Measurements from ENCODE around the gene TBC1D9. TPM values are rescaled to one million over a fixed set of nuclear protein-coding genes. Genes with fewer than 3 reads are reported as not detected.

The TBC1D9 gene
- total RNA-seq, 5 donors from 2014 or later (not counting 1 experiment from before 2014, with no cell fraction given): 0.56 to 4.2 (median 1.2) TPM

GRCh38 chr4:140644470-140645185, 111.6 kb downstream of the TBC1D9 start:
- POLR2A ChIA-PET: no interaction called here
- no peak overlapping the region for H3K27ac Mint-ChIP-seq
- ATAC-seq (replicated peaks in 1 of 4) (no peak), DNase-seq (no peak)
- peaks cover 18 to 22% of the 10 kb centered on the region in 2 donors for H3K27me3 Mint-ChIP-seq
- no peaks in the 10 kb centered on the region for H3K4me1 Mint-ChIP-seq
- H3K27ac ChIP-seq (ENCODE audit: low read length): no peak overlapping the region
- 86% methylated on average over 22 of the region's 25 CpGs for WGBS (ENCODE audit: insufficient coverage)
- CTCF ChIA-PET: interaction anchor here in 1 of 2 donors (0.5 kb wide), 1 partner anchor 1452 kb away, joined by 3 read pairs; no protein-coding TSS in a partner anchor
- H3K9me3 ChIP-seq: no peaks in the 10 kb centered on the region
- peaks cover 0 to 7% of the 10 kb centered on the region in 2 experiments for H3K27me3 ChIP-seq (replicated peaks in 1 of 2; ENCODE audit: control insufficient read depth in 2 of 2, extremely low read depth in 1 of 2, insufficient read depth in 2 of 2, low read length in 1 of 2)
- no peaks in the 10 kb centered on the region for H3K4me1 ChIP-seq (ENCODE audit: control insufficient read depth in 1 of 2, extremely low read depth in 1 of 2, insufficient read depth in 2 of 2, low read length in 2 of 2)
- no peak overlapping the region for H3K4me3 Mint-ChIP-seq
- H3K36me3 Mint-ChIP-seq: no peaks in the 10 kb centered on the region
- no peak overlapping the region for H3K4me3 ChIP-seq (ENCODE audit: control insufficient read depth in 1 of 2, extremely low read depth in 1 of 2, low read length in 1 of 2)
- H3K9me3 Mint-ChIP-seq: no peaks in the 10 kb centered on the region
- no peaks in the 10 kb centered on the region for H3K36me3 ChIP-seq (ENCODE audit: control insufficient read depth in 2 of 2, extremely low read depth in 1 of 2, insufficient read depth in 1 of 2, low read length in 1 of 2)

GRCh38 chr4:140643571-140644055, 112.6 kb downstream of the TBC1D9 start:
- no peaks in the 10 kb centered on the region for H3K36me3 ChIP-seq (ENCODE audit: control insufficient read depth in 2 of 2, extremely low read depth in 1 of 2, insufficient read depth in 1 of 2, low read length in 1 of 2)

GRCh38 chr4:140642674-140643437, 113.3 kb downstream of the TBC1D9 start:
- peaks cover 0 to 7% of the 10 kb centered on the region in 2 experiments for H3K27me3 ChIP-seq (replicated peaks in 1 of 2; ENCODE audit: control insufficient read depth in 2 of 2, extremely low read depth in 1 of 2, insufficient read depth in 2 of 2, low read length in 1 of 2)
- H3K27ac ChIP-seq (ENCODE audit: low read length): no peak overlapping the region
- no peak for DNase-seq
- no peaks in the 10 kb centered on the region for H3K4me1 ChIP-seq (ENCODE audit: control insufficient read depth in 1 of 2, extremely low read depth in 1 of 2, insufficient read depth in 2 of 2, low read length in 2 of 2)
- Mint-ChIP-seq H3K4me1 (no peaks in the 10 kb centered on the region), H3K27me3 (peaks cover 15 to 18% of the 10 kb centered on the region in 2 donors), H3K4me3 (no peak overlapping the region), H3K36me3 (no peaks in the 10 kb centered on the region), H3K27ac (no peak overlapping the region), H3K9me3 (no peaks in the 10 kb centered on the region)
- H3K9me3 ChIP-seq: no peaks in the 10 kb centered on the region
- H3K4me3 ChIP-seq (ENCODE audit: control insufficient read depth in 1 of 2, extremely low read depth in 1 of 2, low read length in 1 of 2): no peak overlapping the region
- ChIA-PET POLR2A (no interaction called here), CTCF (no interaction called here)
- H3K36me3 ChIP-seq (ENCODE audit: control insufficient read depth in 2 of 2, extremely low read depth in 1 of 2, insufficient read depth in 1 of 2, low read length in 1 of 2): no peaks in the 10 kb centered on the region
- 92% methylated on average over 32 of the region's 33 CpGs for WGBS (ENCODE audit: insufficient coverage)
- no peak for ATAC-seq (replicated peaks in 1 of 4)

More at GRCh38 chr4:140643571-140644055, 112.6 kb downstream of the TBC1D9 start:
- 94% methylated on average over 19 of the region's 33 CpGs for WGBS (ENCODE audit: insufficient coverage)
- H3K4me1 ChIP-seq (ENCODE audit: control insufficient read depth in 1 of 2, extremely low read depth in 1 of 2, insufficient read depth in 2 of 2, low read length in 2 of 2): no peaks in the 10 kb centered on the region
- Mint-ChIP-seq H3K4me3 (no peak overlapping the region), H3K27me3 (peaks cover 19 to 22% of the 10 kb centered on the region in 2 donors), H3K9me3 (no peaks in the 10 kb centered on the region), H3K27ac (no peak overlapping the region), H3K36me3 (no peaks in the 10 kb centered on the region), H3K4me1 (no peaks in the 10 kb centered on the region)
- peaks cover 0 to 7% of the 10 kb centered on the region in 2 experiments for H3K27me3 ChIP-seq (replicated peaks in 1 of 2; ENCODE audit: control insufficient read depth in 2 of 2, extremely low read depth in 1 of 2, insufficient read depth in 2 of 2, low read length in 1 of 2)
- H3K27ac ChIP-seq (ENCODE audit: low read length): no peak overlapping the region
- DNase-seq (no peak), ATAC-seq (replicated peaks in 1 of 4) (no peak)
- no peak overlapping the region for H3K4me3 ChIP-seq (ENCODE audit: control insufficient read depth in 1 of 2, extremely low read depth in 1 of 2, low read length in 1 of 2)
- no peaks in the 10 kb centered on the region for H3K9me3 ChIP-seq
- POLR2A ChIA-PET: no interaction called here
- CTCF ChIA-PET: no interaction called here

- Mint-ChIP-seq H3K27me3 (peaks cover 21 to 23% of the 10 kb centered on the region in 2 donors), H3K9me3 (no peaks in the 10 kb centered on the region), H3K4me3 (no peak overlapping the region), H3K27ac (no peak overlapping the region), H3K36me3 (no peaks in the 10 kb centered on the region), H3K4me1 (no peaks in the 10 kb centered on the region)
- DNase-seq (no peak), ATAC-seq (replicated peaks in 1 of 4) (no peak)
- WGBS (ENCODE audit: insufficient coverage): 45% methylated on average over 11 of the region's 25 CpGs
- H3K9me3 ChIP-seq: no peaks in the 10 kb centered on the region
- no peaks in the 10 kb centered on the region for H3K4me1 ChIP-seq (ENCODE audit: control insufficient read depth in 1 of 2, extremely low read depth in 1 of 2, insufficient read depth in 2 of 2, low read length in 2 of 2)
- ChIA-PET POLR2A (no interaction called here), CTCF (no interaction called here)
- H3K4me3 ChIP-seq (ENCODE audit: control insufficient read depth in 1 of 2, extremely low read depth in 1 of 2, low read length in 1 of 2): no peak overlapping the region
- no peaks in the 10 kb centered on the region for H3K36me3 ChIP-seq (ENCODE audit: control insufficient read depth in 2 of 2, extremely low read depth in 1 of 2, insufficient read depth in 1 of 2, low read length in 1 of 2)
- peaks cover 0 to 12% of the 10 kb centered on the region in 2 experiments for H3K27me3 ChIP-seq (replicated peaks in 1 of 2; ENCODE audit: control insufficient read depth in 2 of 2, extremely low read depth in 1 of 2, insufficient read depth in 2 of 2, low read length in 1 of 2)
- no peak overlapping the region for H3K27ac ChIP-seq (ENCODE audit: low read length)
Observed at GRCh38 chr4:140641789-140642439, 114.3 kb downstream of the TBC1D9 start.

- Histone ChIP-seq H3K36me3 (ENCODE audit: control insufficient read depth in 2 of 2, extremely low read depth in 1 of 2, insufficient read depth in 1 of 2, low read length in 1 of 2) (no peaks in the 10 kb centered on the region), H3K4me3 (ENCODE audit: control insufficient read depth in 1 of 2, extremely low read depth in 1 of 2, low read length in 1 of 2) (no peak overlapping the region), H3K27ac (ENCODE audit: low read length) (no peak overlapping the region), H3K27me3 (replicated peaks in 1 of 2; ENCODE audit: control insufficient read depth in 2 of 2, extremely low read depth in 1 of 2, insufficient read depth in 2 of 2, low read length in 1 of 2) (peaks cover 0 to 16% of the 10 kb centered on the region in 2 experiments), H3K4me1 (ENCODE audit: control insufficient read depth in 1 of 2, extremely low read depth in 1 of 2, insufficient read depth in 2 of 2, low read length in 2 of 2) (no peaks in the 10 kb centered on the region), H3K9me3 (no peaks in the 10 kb centered on the region)
- no peaks in the 10 kb centered on the region for H3K4me1 Mint-ChIP-seq
- no peak overlapping the region for H3K4me3 Mint-ChIP-seq
- CTCF ChIA-PET: no interaction called here
- H3K9me3 Mint-ChIP-seq: no peaks in the 10 kb centered on the region
- ATAC-seq (replicated peaks in 1 of 4): no peak
- no peak overlapping the region for H3K27ac Mint-ChIP-seq
- POLR2A ChIA-PET: no interaction called here
- DNase-seq: no peak
- H3K27me3 Mint-ChIP-seq: peaks cover 25 to 27% of the 10 kb centered on the region in 2 donors
- WGBS (ENCODE audit: insufficient coverage): 80% methylated on average over 2 of the region's 6 CpGs
- H3K36me3 Mint-ChIP-seq: no peaks in the 10 kb centered on the region
Observed at GRCh38 chr4:140641105-140641555, 115.1 kb downstream of the TBC1D9 start.

- Mint-ChIP-seq H3K27ac (no peak overlapping the region), H3K4me1 (no peaks in the 10 kb centered on the region), H3K9me3 (no peaks in the 10 kb centered on the region), H3K27me3 (peaks cover 20 to 23% of the 10 kb centered on the region in 2 donors), H3K36me3 (no peaks in the 10 kb centered on the region), H3K4me3 (no peak overlapping the region)
- no peak overlapping the region for H3K27ac ChIP-seq (ENCODE audit: low read length)
- ChIA-PET CTCF (interaction anchor here in 1 of 2 donors (0.6 kb wide), 1 partner anchor 900 kb away, joined by 7 read pairs; no protein-coding TSS in a partner anchor), POLR2A (no interaction called here)
- H3K4me1 ChIP-seq (ENCODE audit: control insufficient read depth in 1 of 2, extremely low read depth in 1 of 2, insufficient read depth in 2 of 2, low read length in 2 of 2): no peaks in the 10 kb centered on the region
- ATAC-seq (replicated peaks in 1 of 4) (no peak), DNase-seq (no peak)
- no peak overlapping the region for H3K4me3 ChIP-seq (ENCODE audit: control insufficient read depth in 1 of 2, extremely low read depth in 1 of 2, low read length in 1 of 2)
- 57% methylated on average over 3 of the region's 6 CpGs for WGBS (ENCODE audit: insufficient coverage)
- H3K36me3 ChIP-seq (ENCODE audit: control insufficient read depth in 2 of 2, extremely low read depth in 1 of 2, insufficient read depth in 1 of 2, low read length in 1 of 2): no peaks in the 10 kb centered on the region
- peaks cover 0 to 21% of the 10 kb centered on the region in 2 experiments for H3K27me3 ChIP-seq (replicated peaks in 1 of 2; ENCODE audit: control insufficient read depth in 2 of 2, extremely low read depth in 1 of 2, insufficient read depth in 2 of 2, low read length in 1 of 2)
- H3K9me3 ChIP-seq: no peaks in the 10 kb centered on the region
Observed at GRCh38 chr4:140640150-140640748, 115.9 kb downstream of the TBC1D9 start.
